Measurements from ENCODE around the gene EIF3K.

The EIF3K gene

DNA sequence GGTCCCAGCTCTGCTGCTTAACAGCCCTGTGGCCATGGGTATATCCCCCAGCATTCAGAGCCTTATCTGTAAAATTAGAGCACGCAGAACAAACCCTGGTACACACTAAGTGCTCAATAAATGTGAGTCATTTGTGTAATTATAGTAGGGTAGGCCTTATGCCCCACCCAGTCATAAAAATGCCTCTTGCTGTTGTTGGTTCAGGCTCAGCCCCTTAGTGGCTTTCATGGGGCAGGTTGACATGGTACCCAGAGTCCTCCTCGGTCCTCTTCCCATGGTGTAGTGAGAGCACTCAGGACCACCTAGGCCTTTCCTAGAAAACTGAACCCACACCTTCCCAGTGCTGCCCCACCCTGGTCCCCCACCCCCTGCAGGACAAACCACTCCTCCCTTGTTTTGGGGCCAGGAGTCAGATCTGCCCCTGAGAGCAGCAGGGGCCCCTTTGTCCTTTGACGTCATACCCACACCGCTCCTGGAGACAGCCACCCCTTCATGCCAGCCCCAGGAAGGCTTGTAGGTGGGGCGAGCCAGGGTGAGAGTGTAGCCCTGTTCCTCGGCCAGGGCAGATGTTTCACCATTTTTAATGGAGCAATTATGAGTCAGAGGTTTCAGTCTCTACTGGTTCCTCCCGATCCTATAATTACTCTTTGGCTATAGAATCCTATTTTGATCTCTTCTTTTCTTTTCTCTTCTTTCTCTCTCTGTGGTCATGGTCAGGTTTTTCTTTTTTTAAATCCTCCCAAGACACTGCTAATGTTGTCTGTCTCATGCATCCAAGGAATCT lies 65.3 kb downstream of the EIF3K start:
- DNase-seq (ENCODE audit: low read depth in 3 of 3): no peak

DNA sequence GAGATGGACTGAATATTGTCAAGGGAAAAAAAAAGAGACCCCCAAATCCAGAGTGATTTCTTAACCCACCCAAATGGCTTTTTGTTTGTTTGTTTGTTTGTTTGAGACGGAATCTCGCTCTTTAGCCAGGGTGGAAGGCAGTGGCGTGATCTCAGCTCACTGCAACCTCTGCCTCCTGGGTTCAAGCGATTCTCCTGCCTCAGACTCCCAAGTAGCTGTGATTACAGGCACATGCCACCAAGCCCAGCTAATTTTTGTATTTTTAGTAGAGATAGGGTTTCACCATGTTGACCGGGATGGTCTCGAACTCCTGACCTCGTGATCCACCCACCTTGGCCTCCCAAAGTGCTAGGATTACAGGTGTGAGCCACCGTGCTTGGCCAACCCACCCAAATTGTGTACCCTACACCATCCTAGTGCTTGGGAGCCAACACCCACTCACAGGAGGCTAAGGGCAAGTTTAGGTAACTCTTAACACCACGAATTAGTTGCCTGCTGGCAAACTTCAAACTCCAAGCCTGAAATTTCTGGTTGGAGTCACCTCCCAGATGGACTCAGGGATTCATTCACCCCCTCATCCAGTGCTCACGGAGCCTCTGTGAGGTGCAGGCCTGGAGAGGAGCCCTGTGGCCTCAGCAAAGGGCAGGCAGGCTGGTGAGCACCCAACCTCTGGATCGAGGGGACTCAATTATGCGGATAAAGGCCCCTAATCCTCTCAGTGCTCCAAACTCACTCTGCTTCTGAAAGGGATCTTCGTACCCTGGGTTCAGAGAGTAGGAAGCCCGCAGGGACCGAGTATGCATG lies 66.1 kb downstream of the EIF3K start:
- no peak for DNase-seq (ENCODE audit: low read depth in 3 of 3)

DNA sequence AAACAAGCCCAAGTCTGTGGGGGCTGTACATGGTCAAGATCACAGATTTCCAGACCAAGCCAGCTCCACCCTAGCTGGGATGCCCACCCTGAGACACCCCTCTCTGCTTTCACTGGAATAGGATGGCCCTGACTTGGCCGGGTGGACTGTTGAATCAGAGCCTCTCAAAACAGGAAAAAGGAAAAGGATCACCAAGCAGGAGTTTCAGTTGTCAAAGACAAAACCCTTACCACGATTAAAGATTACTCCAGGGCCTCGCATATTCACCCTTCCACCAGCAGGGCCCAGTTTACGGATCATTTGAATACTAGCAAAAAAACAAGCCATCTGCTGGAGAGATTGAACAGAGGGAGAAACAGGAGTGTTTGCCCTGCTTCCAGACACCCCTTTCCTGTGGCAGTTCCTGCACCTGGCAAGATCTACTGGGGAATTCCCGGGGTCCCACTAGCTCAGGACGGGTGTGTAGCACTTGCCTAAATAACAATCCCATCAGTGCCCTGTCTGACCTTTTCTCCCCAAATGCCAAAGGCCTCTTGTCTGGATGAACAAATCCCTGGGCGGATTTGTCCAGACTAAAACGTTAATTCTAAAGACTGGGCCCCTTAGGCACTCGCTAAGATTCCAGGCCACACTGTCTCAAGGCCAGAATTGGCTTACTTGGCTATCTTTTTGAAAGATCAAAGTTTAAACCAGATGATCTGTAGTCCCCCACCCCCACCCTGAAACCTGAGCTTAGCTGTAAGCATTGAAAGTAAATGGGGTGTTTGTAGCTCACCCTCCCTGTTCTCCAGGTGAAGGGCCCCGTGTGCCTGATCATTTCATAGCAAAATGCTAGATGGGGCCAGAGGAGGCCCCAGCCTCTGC lies 66.9 kb downstream of the EIF3K start:
- no peak for DNase-seq (ENCODE audit: low read depth in 3 of 3)

DNA sequence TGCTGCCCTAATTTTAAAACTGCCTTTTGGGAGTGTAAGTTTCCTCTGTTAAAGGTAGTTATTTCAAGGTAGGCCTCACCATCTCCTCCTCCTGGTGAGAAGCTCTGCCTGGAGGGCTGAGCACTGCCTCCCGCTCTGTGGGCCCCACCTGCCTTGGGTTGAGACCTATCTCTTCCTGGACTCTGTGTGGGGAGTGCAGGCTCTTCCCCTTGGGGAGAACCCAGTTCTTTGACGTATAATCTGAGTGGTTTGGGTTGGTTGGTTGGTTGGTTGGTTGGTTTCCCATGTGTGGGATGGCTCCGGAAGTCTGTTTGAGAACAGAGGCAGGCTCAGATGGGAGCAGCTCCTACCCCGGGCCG lies 67.5 kb downstream of the EIF3K start:
- no peak for DNase-seq (ENCODE audit: low read depth in 3 of 3)
